ENCODE data around the gene PRSS8.

- TF ChIP-seq ZNF274 (IDR thresholded peaks at IDR 0.05; ENCODE audit: low read depth, low read length), result no peak
- TF ChIP-seq SUZ12 (IDR thresholded peaks at IDR 0.05; ENCODE audit: extremely low read depth, insufficient read depth, insufficient read length), result no peak
Observed at GRCh38 chr16:31183432-31184428, 48.2 kb upstream of the PRSS8 start.
